GM19455 (cell line): ENCODE results near the gene F8.

ENCODE experiments used
- ATAC-seq: cut with Tn5 transposase; IDR thresholded peaks from one replicate; pipeline ENCODE4 v1.9.1; 2021; ENCODE audit not compliant: unreplicated experiment

The F8 gene

DNA sequence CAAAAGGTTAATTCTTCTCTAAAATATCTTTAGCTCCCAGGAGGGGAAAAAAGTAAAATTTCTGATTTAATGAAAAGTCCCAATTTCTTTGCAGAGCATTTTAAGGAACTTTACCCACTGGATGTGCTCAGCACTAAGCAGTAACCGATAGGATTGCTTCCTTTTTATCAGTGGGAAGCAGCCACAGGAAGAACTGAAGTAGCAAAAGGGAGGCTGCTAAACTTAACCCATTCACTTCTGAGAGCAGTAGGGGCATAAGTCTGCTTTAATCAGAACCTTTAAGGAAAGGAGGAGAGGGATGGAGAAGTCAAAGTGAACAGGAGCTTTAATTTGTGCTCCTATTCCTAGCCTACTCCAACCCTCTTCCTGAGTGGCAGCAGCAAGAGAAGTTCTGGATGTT lies at the start of gene F8:
Gene F8 (minus strand): TSS at position 139 of the 400 bp plus-strand sequence. CDS start 171 bp downstream, outside the sequence.
- no peak for ATAC-seq

DNA sequence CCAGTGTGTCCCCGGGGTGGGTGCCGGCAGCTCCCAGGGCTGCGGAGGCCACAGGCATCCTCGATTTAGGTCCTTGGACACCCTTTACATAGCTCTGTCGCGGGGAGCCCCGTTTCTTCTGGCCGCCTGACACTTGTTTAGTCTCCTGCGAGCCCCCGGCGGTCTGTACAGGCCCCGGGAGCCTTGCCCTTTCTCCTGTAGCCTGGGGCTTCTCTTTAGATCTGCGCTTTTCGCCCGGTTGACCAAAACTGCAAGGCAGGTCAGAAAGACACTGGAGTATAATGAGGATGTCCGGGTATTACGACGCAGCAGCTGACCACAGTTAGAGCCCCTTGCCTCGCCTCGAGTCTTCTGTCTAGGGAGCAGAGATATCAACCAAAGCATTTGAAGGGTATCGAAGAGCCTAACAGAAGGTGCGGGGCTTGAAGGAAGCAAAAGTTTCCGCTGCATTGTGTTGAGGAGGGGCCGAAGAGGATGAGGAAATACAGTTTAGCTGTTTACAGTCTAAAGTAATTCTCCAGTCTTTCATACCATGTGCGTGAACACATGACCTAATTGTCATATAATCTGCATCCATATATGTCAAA lies 49.3 kb upstream of the F8 start:
- ATAC-seq, result peak; percentile 13

DNA sequence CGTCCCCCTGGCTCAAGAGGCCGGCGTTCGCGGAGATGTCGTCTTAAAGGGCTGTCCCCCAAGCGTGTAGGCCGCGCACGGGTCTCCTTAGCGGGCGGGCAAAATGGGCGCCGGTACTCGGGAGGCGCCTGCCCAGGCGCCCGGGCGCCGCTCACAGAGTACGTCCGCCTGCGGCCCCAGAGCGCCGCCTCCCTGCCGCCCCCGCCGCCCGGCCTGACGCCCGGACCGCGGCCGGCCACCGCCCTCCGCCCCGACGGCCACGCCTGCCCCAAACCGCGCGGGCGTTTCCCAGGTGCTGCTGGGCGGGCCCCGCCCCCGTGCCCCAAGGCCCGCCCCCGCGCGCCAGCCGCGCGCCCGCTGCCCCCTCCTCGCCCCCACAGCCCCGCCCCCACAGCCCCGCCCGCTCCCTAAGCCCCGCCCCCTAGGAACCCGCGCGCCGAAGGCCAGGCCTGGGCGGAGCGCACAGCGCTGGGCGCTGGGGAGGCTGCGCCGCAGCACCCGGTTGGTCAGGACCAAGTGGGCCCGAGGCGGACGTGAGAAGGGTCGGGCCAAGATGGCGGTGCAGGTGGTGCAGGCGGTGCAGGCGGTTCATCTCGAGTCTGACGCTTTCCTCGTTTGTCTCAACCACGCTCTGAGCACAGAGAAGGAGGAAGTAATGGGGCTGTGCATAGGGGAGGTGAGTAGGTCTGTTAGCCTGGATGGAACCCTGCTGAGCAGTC lies 48.6 kb upstream of the F8 start, which contains the start of the genes BRCC3, CMC4 and MTCP1:
Gene BRCC3 (plus strand): TSS at position 534 of the 719 bp plus-strand sequence. CDS start 20 bp downstream, at position 554.
Gene CMC4 (minus strand): TSS at position 162 of the 719 bp plus-strand sequence. CDS start 7,113 bp downstream, outside the sequence.
Gene MTCP1 (minus strand): TSS at position 162 of the 719 bp plus-strand sequence. CDS start 5,126 bp downstream, outside the sequence.
- peak; percentile 90 for ATAC-seq

DNA sequence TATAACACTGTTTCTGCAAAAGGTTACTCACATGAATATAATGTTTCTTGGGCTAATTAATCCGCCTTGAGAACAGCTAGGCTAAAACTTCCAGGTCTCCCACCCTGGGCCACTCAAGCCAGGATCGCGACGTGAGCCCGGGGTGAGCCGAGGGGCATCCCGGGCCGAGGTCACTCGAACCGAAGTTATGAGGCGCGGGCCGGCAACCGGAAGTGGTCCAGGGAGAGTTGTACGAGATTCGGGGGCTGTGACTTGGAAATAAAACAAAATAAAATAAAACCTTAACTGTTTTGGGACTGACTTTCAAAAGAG lies 48.1 kb upstream of the F8 start:
- peak; percentile 27 for ATAC-seq

DNA sequence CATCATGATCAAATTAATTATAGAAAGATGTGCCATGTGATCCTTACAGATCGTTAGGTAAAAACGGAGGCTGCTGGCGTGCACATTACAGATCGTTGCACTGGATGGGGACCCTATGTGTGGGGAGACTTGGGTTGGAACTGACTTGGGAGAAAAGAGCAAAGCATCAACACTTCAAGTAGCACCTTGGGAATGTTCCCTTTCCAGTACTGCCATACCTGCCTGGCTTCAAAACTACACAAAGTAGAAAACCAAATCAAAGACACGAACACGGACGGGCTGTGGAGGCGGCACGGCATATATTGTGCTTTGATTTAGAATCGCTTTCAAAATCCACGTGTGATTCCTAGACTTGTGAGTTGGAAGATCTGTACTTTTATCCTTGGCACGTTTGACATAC lies 47.5 kb upstream of the F8 start:
- ATAC-seq, result no peak

DNA sequence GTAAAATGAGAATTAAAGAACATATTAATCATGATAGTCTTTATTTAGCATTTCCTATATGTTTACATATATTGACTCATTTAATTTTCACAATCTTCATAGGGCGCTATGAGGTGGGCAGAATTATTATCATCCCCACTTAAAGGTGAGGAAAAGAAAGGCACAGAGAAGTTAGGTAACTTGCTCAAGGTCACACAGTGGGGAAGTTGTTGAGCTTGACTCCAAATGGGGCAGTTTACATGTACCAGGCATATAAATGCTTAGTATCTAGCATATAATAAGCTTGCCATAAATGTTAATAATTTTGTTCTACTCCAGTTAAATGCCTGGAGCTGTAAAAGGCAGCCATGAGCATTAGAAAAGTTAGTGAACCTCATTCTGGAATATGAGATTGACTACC lies 46.9 kb upstream of the F8 start:
- ATAC-seq, result no peak

DNA sequence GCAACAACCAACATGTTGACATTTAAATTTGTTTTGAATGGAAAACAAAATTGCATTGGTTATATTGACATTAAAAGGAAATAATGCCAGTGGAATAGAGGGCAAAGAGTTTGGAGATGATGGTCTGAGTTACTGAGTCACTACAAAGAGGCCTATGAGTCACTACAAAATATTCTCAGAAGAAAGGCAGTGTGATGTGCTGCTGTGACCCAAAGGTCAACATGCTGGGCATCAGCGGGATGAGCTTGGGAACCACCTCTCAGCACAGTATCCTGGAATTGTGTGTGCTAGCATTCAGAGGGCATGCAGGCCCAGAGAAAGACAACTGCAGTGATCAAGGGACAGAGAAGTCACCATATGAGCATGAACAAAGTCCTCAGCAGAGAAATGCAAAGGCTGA lies 45.6 kb upstream of the F8 start:
- ATAC-seq, result no peak

DNA sequence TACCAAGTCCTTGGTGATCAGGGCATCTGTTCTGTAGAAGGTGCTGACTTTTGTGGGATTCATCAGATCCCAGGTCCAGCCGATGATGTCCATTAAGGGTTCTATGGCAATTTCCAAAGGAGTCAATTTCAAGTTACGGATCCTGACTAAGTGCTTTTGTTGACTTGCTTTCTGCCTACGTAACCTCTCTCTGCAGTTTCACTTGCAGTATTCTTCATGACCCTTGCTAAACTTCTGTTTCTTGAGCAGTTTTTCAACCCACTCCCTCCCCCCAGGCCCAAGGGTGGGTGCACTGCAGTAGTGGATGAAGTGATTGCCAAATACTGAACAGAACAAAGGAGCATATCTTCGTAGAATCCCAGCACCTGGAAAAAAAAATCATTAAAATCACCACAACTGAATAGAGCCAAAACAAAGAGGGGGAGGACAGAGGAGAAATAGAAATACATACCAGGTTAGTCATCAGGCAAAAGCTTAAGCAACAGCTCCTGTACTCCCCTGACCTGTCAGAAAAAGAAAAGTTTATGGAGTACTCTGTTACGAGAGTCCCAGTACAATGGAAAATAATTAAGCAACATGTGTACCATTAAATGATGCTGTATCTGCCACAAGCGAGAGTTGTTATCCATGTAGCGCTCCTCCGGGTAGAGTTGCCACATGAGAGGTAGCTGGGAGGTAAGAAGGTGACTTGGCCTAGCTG lies 42.7 kb upstream of the F8 start:
- no peak for ATAC-seq

DNA sequence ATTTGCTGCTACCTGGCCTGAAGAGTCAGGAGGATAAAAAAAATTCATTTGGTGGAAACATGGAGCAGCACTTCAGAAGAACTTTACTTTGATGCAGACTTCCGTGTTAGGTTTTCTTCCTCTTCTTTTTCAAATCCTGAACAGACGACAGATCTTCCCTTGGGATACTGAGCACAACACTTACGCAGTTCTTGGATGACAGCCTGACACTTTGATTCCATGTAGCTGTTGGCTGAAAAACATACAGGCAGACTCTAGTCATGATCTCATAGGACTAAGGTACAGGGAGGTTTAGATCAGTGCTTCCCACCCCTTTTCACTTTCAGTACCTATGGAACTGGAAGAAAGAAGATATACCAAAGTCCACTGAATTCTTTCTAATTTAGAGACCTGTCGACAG lies 39.2 kb upstream of the F8 start:
- ATAC-seq, result no peak

DNA sequence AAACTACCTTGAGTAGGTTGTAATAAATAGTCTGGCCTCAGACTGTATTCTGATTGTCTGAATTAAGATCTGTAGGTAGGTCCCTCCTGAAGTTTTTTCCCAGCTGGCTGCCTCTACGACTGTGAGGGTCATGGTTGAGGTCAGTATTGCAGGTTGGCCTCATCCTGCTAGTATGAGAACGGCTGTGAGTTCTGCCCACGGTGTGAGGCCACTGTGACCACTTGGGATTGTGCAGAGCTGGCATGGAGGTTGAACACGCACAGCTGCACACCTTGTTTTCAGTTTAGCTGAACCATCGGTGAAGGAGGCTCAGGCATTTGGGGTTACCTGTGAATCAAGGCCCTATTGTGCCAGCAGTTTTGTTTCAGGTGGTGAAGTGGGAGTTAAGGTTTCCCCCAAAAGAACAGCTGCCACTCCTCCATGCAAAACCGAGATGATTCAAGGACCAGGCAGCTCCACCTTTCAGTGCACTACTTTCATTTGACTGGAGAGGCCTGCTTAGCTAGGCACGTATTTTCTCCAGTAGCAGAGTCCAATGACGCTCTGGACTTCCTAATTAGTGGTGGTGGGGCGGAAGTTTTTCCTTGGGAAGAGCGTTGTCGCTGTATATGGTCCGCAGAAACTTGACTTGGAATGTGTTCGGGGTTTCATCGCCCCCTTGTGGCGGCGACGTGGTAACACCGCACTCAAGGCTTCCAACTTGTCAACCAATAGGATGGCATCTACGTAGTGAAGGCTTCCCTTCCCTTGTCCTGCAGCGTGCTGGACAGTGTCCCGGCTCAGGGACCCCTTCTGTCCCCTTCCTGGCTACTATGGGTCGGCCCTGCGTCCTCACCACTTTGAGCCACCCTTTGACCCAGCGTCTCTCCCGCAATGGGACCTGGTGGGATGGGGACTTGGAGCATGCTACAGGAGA lies 34.6 kb upstream of the F8 start:
- ATAC-seq, result peak; percentile 83

DNA sequence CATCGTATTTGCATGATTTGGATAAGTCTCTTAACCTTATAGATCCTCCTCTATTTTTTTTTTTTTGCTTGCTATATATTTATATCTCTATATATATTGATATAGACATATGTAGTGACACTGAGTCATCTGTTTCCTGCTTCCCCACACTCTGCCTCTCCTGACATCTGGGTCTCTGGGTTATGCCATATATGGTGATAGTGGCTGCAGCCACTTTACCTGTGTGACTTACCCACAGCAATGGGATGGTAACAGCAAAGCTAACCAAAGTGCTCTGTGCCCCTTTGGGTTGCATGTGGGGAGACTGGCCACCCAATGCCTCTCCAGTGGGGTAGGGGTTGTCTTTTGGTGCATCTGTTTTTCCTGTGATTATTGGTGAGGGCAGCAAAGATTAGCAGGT lies 33.9 kb upstream of the F8 start:
- no peak for ATAC-seq

DNA sequence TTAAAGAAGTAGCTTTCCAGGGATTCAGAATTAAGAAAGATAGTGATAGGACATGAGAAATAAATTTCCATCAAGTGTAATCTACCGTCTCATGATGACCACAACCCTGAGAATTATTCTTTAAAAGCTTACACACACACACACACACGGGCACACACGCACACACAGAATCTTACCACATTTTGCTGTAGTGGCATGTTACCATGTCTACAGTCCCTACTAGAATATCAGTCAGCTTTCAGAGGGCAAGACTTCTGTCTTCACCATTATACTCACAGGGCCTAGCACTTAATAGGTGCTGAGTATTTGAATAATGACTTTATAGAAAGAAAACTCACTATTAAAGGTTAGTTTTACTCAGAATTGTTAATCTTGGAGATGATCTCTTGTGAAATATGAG lies 33.0 kb upstream of the F8 start:
- ATAC-seq, result no peak

DNA sequence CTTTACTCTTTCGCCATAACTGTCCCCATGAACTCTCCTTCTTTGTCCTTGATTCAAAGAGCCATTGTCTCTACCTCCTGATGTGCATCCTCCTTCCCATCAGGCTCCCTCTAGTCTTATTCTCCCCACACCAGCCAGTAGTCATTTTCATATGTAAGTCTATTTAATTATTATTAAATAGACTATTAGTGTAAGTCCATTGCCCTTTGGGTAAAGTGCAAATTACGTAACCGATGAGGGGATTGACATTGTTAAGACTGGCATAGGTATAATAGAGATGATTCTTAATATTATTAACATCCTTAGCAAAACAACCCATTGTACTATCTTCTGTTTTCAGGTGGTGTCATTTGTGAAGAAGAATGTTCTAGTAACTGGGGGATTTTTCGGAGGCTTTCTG lies 31.7 kb upstream of the F8 start:
- no peak for ATAC-seq

DNA sequence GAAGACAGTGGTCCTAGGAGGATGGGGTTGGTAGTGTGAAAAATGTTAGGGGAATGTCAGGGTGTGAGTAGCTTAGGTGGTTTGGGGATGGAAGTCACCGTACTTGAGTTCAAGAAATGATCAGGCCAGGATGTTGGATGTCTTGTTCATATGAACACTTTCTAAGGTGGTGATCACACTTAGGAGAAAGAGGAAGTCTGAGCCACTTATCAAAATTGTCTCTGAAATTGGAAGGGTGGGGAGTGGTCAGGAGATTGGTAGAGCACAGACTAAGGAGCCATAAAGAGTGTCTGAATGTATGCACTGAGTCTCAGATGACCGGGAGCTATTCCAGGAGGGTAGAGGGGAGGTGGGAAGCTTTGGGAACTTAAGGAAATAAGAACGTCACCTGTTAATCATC lies 31.1 kb upstream of the F8 start:
- ATAC-seq, result no peak

DNA sequence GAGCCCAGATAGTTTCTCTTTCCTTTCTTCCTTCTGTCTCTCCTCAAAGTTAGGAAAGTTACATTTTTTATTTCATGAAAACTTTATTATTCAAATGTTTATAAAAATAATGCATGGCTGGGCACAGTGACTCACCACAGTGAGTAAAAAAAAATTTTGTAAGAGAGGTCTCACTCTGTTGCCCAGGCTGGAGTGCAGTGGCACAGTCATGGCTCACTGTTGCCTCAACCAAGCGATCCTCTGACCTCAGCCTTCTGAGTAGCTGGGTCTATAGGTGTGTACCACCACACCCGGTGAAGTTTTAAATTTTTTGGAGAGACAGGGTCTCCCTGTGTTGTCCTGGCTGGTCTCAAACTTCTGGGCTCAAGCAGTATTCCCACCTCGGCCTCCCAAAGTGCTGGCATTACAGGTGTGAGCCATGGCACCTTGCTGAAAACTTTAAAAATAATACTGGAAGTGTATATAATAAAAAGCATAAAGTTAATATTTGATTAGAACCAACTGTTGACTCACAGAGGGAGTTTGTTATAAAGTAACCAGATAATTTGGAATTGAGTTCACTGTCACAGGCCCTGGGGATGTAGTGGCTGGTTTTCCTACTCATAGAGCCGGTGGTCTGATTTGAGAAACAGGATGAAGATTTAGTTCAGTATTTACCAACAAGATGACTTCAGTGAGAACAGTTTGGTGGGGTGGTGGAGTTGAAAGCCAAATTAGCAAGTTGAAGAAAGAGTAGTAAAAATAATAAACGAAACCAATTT lies 30.4 kb upstream of the F8 start:
- ATAC-seq, result no peak

DNA sequence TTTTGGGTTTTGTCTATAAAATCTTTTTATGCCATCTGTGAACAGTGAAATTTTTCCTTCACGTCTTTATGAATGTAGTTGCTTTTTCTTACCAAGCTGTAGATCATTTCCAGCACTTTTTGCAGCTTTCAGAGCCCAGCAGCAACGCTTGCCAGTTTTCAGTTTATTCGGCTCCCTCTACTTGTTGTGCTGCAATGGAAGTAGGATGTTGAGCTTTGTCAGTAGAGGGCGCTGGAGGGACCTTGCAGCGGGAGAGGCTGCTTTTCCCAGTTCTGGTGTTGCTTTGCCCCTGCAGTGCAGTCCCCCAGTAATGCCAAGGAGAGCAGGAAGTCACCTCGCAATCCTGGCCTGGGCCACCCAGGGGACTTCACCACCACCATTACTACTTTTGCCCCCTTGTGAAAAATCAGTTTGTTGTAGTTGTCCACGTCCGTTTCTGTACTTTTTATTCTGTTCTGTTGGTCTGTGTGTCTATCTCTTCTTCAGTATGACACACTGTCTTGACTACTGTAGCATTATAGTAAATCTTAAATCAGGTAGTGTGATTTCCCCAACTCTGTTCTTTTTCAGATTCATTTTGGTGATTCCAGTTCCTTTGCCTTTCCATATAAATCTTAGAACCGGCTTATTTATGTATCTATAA lies 26.6 kb upstream of the F8 start:
- no peak for ATAC-seq

DNA sequence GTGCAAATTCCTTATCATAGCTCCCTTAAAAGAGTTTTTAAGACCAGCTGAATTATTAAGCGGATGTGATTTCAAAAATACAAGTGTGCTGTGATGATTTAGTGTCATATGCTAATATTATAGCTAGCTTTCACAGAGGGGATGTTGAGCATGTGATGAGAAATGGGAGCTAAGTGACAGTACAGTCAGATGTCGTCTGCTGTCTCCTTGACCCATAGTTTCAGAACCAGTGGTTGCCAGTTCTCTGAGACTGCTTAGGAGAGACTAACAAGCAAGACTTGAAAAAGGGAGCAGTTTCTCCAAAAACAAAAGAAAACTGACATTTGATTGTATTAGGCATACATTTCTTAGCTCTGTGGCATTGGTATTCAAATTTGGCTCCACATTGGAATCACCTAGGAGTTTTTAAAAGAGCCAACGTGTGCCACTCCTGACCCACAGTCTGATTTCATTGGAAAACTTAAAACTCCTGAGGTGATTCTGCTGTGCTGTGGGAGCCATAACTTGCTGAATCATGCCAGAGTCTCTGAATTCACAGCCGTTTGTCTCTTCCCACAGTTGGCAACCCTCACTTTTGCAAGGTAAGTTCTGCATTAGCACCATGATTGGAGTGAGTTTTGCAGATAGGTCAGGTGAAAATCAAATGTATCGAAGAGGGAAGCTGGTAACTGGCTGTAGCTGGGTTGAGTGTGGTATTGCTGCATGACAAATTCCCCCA lies 24.4 kb upstream of the F8 start:
- ATAC-seq, result no peak

DNA sequence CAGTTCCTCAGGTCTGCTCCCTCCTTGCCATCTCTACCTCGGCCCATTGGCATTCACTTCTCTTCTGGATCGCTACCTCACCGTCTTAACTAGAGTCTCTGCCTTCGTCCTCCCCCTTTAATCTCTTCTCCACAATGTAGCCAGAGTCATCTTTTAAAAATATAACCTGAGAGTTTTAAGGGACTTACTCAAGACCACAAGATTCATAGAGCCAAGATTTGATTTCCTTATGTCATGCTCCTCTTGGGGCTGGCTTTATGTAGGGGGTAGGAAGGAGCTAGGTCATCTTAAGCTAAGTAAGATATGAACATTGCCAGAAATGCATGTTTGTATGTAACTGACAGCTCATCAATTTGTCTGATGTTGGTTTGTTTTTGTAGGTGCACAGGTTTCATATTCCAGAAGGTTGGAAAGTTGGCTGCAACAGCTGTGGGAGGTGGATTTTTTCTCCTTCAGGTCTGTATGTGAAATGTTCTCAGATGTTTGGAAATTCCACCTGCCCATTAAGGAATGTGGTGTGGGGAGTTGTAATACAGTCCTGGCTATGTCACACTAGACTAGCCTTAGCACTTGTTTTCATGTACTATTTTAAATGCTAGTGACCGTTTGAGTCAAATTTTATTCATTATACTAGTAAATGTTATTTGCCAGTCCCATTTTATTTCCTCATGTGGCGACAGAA lies 23.7 kb upstream of the F8 start:
- no peak for ATAC-seq

DNA sequence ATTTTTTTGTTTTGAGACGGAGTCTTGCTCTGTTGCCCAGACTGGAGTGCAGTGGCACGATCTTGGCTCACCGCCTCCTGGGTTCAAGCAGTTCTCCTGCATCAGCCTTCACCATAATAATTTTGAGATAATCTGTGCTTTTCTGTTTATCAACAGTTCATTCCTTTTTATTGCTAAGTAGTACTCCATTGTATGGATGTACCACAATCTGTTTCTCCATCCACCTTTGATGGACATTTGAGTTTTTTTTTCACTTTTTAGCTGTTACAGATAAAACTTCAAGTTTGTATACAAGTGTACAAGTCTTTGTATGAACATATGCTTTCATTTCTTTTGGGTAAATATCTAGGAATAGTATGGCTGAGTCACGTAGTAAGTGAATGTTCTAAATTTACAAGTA lies 13.2 kb upstream of the F8 start:
- ATAC-seq, result no peak
